OCI-M1 (cell line): ENCODE results near the gene DDOST.
A peak's percentile ranks its signal among the peaks of the same experiment; 100 is the strongest.

Experiments used
- DNase-seq: peaks from one replicate; lab custom pipeline; 2025; lab: John Stamatoyannopoulos, UW

Gene DDOST

GRCh38 chr1:20660847-20661206 lies 342 bp downstream of the DDOST start:
- DNase-seq, result peak; percentile 29

GRCh38 chr1:20660363-20660762 lies 806 bp downstream of the DDOST start:
- peak; percentile 23 for DNase-seq

GRCh38 chr1:20658166-20658915 lies 2.8 kb downstream of the DDOST start:
- DNase-seq, result no peak

GRCh38 chr1:20657024-20657423 lies 4.1 kb downstream of the DDOST start:
- no peak for DNase-seq

- no peak for DNase-seq
These were observed 7.0 kb downstream of the DDOST start for GRCh38 chr1:20654104-20654690.

GRCh38 chr1:20652300-20652699 lies 8.9 kb downstream of the DDOST start:
- no peak for DNase-seq

- DNase-seq, result no peak
These were observed 12.2 kb downstream of the DDOST start for GRCh38 chr1:20648946-20649345.

- DNase-seq, result no peak
These were observed 12.7 kb downstream of the DDOST start for GRCh38 chr1:20648438-20648837.

GRCh38 chr1:20645414-20645813 lies 15.8 kb downstream of the DDOST start:
- no peak for DNase-seq

GRCh38 chr1:20644416-20644815 lies 16.8 kb downstream of the DDOST start:
- no peak for DNase-seq

GRCh38 chr1:20643080-20643479 lies 18.1 kb downstream of the DDOST start:
- no peak for DNase-seq

- no peak for DNase-seq
These were observed 19.2 kb downstream of the DDOST start for GRCh38 chr1:20641975-20642374.

GRCh38 chr1:20640183-20640597 lies 21.0 kb downstream of the DDOST start:
- DNase-seq, result peak; percentile 69

- DNase-seq, result no peak
These were observed 24.3 kb downstream of the DDOST start for GRCh38 chr1:20636785-20637347.

GRCh38 chr1:20634594-20635084 lies 26.5 kb downstream of the DDOST start:
- DNase-seq, result peak; percentile 80

GRCh38 chr1:20634065-20634593 lies 27.0 kb downstream of the DDOST start:
- no peak for DNase-seq

GRCh38 chr1:20633190-20634064 lies 27.7 kb downstream of the DDOST start, which contains the start of gene PINK1:
PINK1 (plus strand) TSS chr1:20633458; CDS start chr1:20633549, 91 bp downstream.
- peak; percentile 92 for DNase-seq

- no peak for DNase-seq
These were observed 28.8 kb downstream of the DDOST start for GRCh38 chr1:20632386-20632785.

- peak; percentile 10 for DNase-seq
These were observed 30.4 kb downstream of the DDOST start for GRCh38 chr1:20630729-20631128.

- no peak for DNase-seq
These were observed 34.6 kb downstream of the DDOST start for GRCh38 chr1:20626524-20626923.

GRCh38 chr1:20626098-20626427 lies 35.1 kb downstream of the DDOST start:
- DNase-seq, result no peak
